ENCODE data around the gene F5.

Gene F5

GRCh38 chr1:169491845-169492281 is 94.4 kb downstream of the F5 start:
- Histone ChIP-seq H3K9me2 (replicated peaks; ENCODE audit: insufficient read depth, low read length) (no peaks in the 10 kb centered on the region), H3K9ac (ENCODE audit: low read length) (no peak overlapping the region), H3F3A (ENCODE audit: insufficient read depth) (no peaks in the 10 kb centered on the region), H2AFZ (ENCODE audit: low read depth, low read length, severe bottlenecking) (no peak overlapping the region), H4K20me1 (ENCODE audit: low read depth, low read length) (no peaks in the 10 kb centered on the region), H3K4me2 (ENCODE audit: low read depth, low read length, poor library complexity, severe bottlenecking) (no peak overlapping the region), H3K9me3 (ENCODE audit: insufficient read depth, low read length) (no peaks in the 10 kb centered on the region), H3K79me2 (ENCODE audit: insufficient read depth, low read length) (no peaks in the 10 kb centered on the region), H3K36me3 (ENCODE audit: low read length) (no peaks in the 10 kb centered on the region), H3K4me3 (ENCODE audit: insufficient read depth, low read length, poor library complexity, severe bottlenecking) (no peak overlapping the region), H3K27me3 (ENCODE audit: low read length) (no peaks in the 10 kb centered on the region), H3K27ac (ENCODE audit: low read depth, low read length) (no peak overlapping the region)
- TF ChIP-seq CTCF (IDR thresholded peaks at IDR 0.05; ENCODE audit: insufficient read depth, low read length, poor library complexity, severe bottlenecking) (no peak), EZH2phosphoT487 (conservative IDR thresholded peaks at IDR 0.05; ENCODE audit: low read length) (no peak)

GRCh38 chr1:169488157-169488556 is 98.1 kb downstream of the F5 start:
- H3K4me2 ChIP-seq (ENCODE audit: low read depth, low read length, poor library complexity, severe bottlenecking): no peak overlapping the region
- no peaks in the 10 kb centered on the region for H3K36me3 ChIP-seq (ENCODE audit: low read length)
- H3K9ac ChIP-seq (ENCODE audit: low read length): no peak overlapping the region
- TF ChIP-seq CTCF (IDR thresholded peaks at IDR 0.05; ENCODE audit: insufficient read depth, low read length, poor library complexity, severe bottlenecking) (no peak), EZH2phosphoT487 (conservative IDR thresholded peaks at IDR 0.05; ENCODE audit: low read length) (no peak)
- H3K9me2 ChIP-seq (replicated peaks; ENCODE audit: insufficient read depth, low read length): no peaks in the 10 kb centered on the region
- peaks cover 3% of the 10 kb centered on the region; the same call in 1 of the 2 replicates for H3K79me2 ChIP-seq (ENCODE audit: insufficient read depth, low read length)
- no peaks in the 10 kb centered on the region for H3K9me3 ChIP-seq (ENCODE audit: insufficient read depth, low read length)
- H3K27me3 ChIP-seq (ENCODE audit: low read length): no peaks in the 10 kb centered on the region
- no peak overlapping the region for H2AFZ ChIP-seq (ENCODE audit: low read depth, low read length, severe bottlenecking)
- H4K20me1 ChIP-seq (ENCODE audit: low read depth, low read length): peaks cover 4% of the 10 kb centered on the region; the same call in 1 of the 2 replicates
- H3K4me3 ChIP-seq (ENCODE audit: insufficient read depth, low read length, poor library complexity, severe bottlenecking): no peak overlapping the region
- H3F3A ChIP-seq (ENCODE audit: insufficient read depth): no peaks in the 10 kb centered on the region
- no peak overlapping the region for H3K27ac ChIP-seq (ENCODE audit: low read depth, low read length)

- Histone ChIP-seq H3K4me2 (ENCODE audit: low read depth, low read length, poor library complexity, severe bottlenecking) (no peak overlapping the region), H2AFZ (ENCODE audit: low read depth, low read length, severe bottlenecking) (no peak overlapping the region), H3F3A (ENCODE audit: insufficient read depth) (no peaks in the 10 kb centered on the region), H3K27me3 (ENCODE audit: low read length) (no peaks in the 10 kb centered on the region), H3K79me2 (ENCODE audit: insufficient read depth, low read length) (peaks cover 3% of the 10 kb centered on the region; the same call in 1 of the 2 replicates), H3K9ac (ENCODE audit: low read length) (no peak overlapping the region), H3K9me3 (ENCODE audit: insufficient read depth, low read length) (no peaks in the 10 kb centered on the region), H3K36me3 (ENCODE audit: low read length) (no peaks in the 10 kb centered on the region), H4K20me1 (ENCODE audit: low read depth, low read length) (peaks cover 4% of the 10 kb centered on the region; the same call in 1 of the 2 replicates), H3K4me3 (ENCODE audit: insufficient read depth, low read length, poor library complexity, severe bottlenecking) (no peak overlapping the region), H3K27ac (ENCODE audit: low read depth, low read length) (no peak overlapping the region), H3K9me2 (replicated peaks; ENCODE audit: insufficient read depth, low read length) (no peaks in the 10 kb centered on the region)
- TF ChIP-seq EZH2phosphoT487 (conservative IDR thresholded peaks at IDR 0.05; ENCODE audit: low read length) (no peak), CTCF (IDR thresholded peaks at IDR 0.05; ENCODE audit: insufficient read depth, low read length, poor library complexity, severe bottlenecking) (no peak)
Measured at GRCh38 chr1:169487561-169487960, 98.7 kb downstream of the F5 start.
